Cerebellar nuclear complex (tissue), 1 donor: Measurements from ENCODE around the gene DPYD.

ENCODE experiments used
- DNase-seq, 2 experiments: peaks; one replicate each; lab custom pipeline; 2025; lab: John Stamatoyannopoulos, UW

The DPYD gene

GRCh38 chr1:97143236-97143882 lies 777.5 kb downstream of the DPYD start:
- DNase-seq: no peak

- no peak for DNase-seq
These were observed 780.2 kb downstream of the DPYD start for GRCh38 chr1:97140611-97141010.

- DNase-seq: no peak
These were observed 781.3 kb downstream of the DPYD start for GRCh38 chr1:97139512-97139911.

- DNase-seq: no peak
These were observed 782.3 kb downstream of the DPYD start for GRCh38 chr1:97138515-97139032.

- no peak for DNase-seq
These were observed 782.8 kb downstream of the DPYD start for GRCh38 chr1:97137862-97138514.

- DNase-seq: no peak
These were observed 783.8 kb downstream of the DPYD start for GRCh38 chr1:97136996-97137395.

- DNase-seq: no peak
These were observed 784.9 kb downstream of the DPYD start for GRCh38 chr1:97135972-97136371.

- DNase-seq: no peak
These were observed 792.4 kb downstream of the DPYD start for GRCh38 chr1:97128426-97128825.

GRCh38 chr1:97123717-97124431 lies 797.0 kb downstream of the DPYD start:
- no peak for DNase-seq

GRCh38 chr1:97120806-97121205 lies 800.0 kb downstream of the DPYD start:
- DNase-seq: no peak

GRCh38 chr1:97119260-97120158 lies 801.3 kb downstream of the DPYD start:
- no peak for DNase-seq

- no peak for DNase-seq
These were observed 806.0 kb downstream of the DPYD start for GRCh38 chr1:97114842-97115241.

- DNase-seq: no peak
These were observed 808.4 kb downstream of the DPYD start for GRCh38 chr1:97112442-97112841.

GRCh38 chr1:97108179-97108578 lies 812.7 kb downstream of the DPYD start:
- DNase-seq: no peak

- DNase-seq: no peak
These were observed 815.3 kb downstream of the DPYD start for GRCh38 chr1:97105531-97105930.

GRCh38 chr1:97101509-97101908 lies 819.3 kb downstream of the DPYD start:
- DNase-seq: no peak

- DNase-seq: no peak
These were observed 823.4 kb downstream of the DPYD start for GRCh38 chr1:97097404-97097925.

GRCh38 chr1:97095764-97096163 lies 825.1 kb downstream of the DPYD start:
- no peak for DNase-seq

- DNase-seq: no peak
These were observed 826.4 kb downstream of the DPYD start for GRCh38 chr1:97094247-97094972.

- DNase-seq: no peak
These were observed 827.1 kb downstream of the DPYD start for GRCh38 chr1:97093741-97094140.

- DNase-seq: no peak
These were observed 828.0 kb downstream of the DPYD start for GRCh38 chr1:97092824-97093223.
